K562 (cell line): ENCODE results near the gene PHYHIPL. TPM values are rescaled to one million over a fixed set of nuclear protein-coding genes. Genes with fewer than 3 reads are reported as not detected.

Experiments
- ATAC-seq: fragments of 200-7000 bp; cut with Tn5 transposase; 3 replicates; pipeline ENCODE4 v1.9.1; 2020; ENCODE audit warnings: moderate library complexity
- BruUV-seq: library from RNA; stranded (reverse); fragments of 400-500 nt; replicated peaks from 2 replicates; lab custom pipeline; 2021; lab: Mats Ljungman, UMichigan
- CTCF ChIA-PET: fragments of 300-600 bp; formaldehyde crosslinking; extraction: SDS; loops from one replicate; lab custom pipeline; 2021; ENCODE audit warnings: low intra/inter-chr PET ratio; lab: Yijun Ruan, JAX
- POLR2A ChIA-PET: fragments of 300-600, 350-650 bp; sonication (Branson Sonifier 250); formaldehyde crosslinking; extraction: SDS; loops from one replicate; lab custom pipeline; 2021; ENCODE audit warnings: antibody characterized with exemption, inconsistent platforms; lab: Yijun Ruan, JAX
- DNase-seq, 4 experiments: peaks; one replicate each; pipeline versions ENCODE4 v3.0.0 to v3.0.0-alpha.2; 2011 to 2018; ENCODE audit warnings: low spot score in 3 of 4, mixed read lengths in 3 of 4; ENCODE audit errors: extremely low read depth in 1 of 4
- FAIRE-seq: peaks from 2 replicates; lab custom pipeline; 2011; peaks lifted over from hg19 to GRCh38; lab: Jason Lieb, UNC
- H2AFZ ChIP-seq: 2 replicates; pipeline ENCODE4 v1.6.0; 2011; ENCODE audit warnings: low read depth, low read length, control low read depth, inconsistent platforms
- H3K27ac ChIP-seq: fragments of 200-600 bp; 3 replicates; pipeline ENCODE4 v1.8.0; 2011; ENCODE audit warnings: low read depth, mild to moderate bottlenecking, control low read depth, inconsistent platforms, low read length, moderate library complexity, mixed read lengths; ENCODE audit errors: extremely low read depth
- H3K27me3 ChIP-seq, 2 experiments: fragments of 300-600 bp in 1 of 2; 2 replicates in 1 of 2; 3 replicates in 1 of 2; pipeline versions ENCODE4 v1.6.0 to v1.8.0; 2011; ENCODE audit warnings: inconsistent platforms in 2 of 2, low read length in 2 of 2, mild to moderate bottlenecking in 1 of 2, mixed read lengths in 1 of 2, moderate library complexity in 1 of 2; ENCODE audit not compliant: control insufficient read depth in 2 of 2, insufficient read depth in 2 of 2
- H3K36me3 ChIP-seq: fragments of 300-600 bp; 3 replicates; pipeline ENCODE4 v1.8.0; 2011; ENCODE audit warnings: mild to moderate bottlenecking, low read length, inconsistent platforms; ENCODE audit not compliant: control insufficient read depth, insufficient read depth
- H3K4me1 ChIP-seq, 2 experiments: fragments of 200-600 bp in 1 of 2; replicated peaks in 1 of 2; 2 replicates in 1 of 2; 3 replicates in 1 of 2; pipeline versions ENCODE4 v1.5.1 to v1.8.0; 2011; ENCODE audit warnings: inconsistent platforms in 2 of 2, low read length in 2 of 2, mild to moderate bottlenecking in 1 of 2, mixed read lengths in 1 of 2, moderate library complexity in 1 of 2; ENCODE audit not compliant: control insufficient read depth in 2 of 2, insufficient read depth in 2 of 2
- H3K4me2 ChIP-seq: 2 replicates; pipeline ENCODE4 v1.6.1; 2011; ENCODE audit warnings: low read length, control low read depth, inconsistent platforms, mixed read lengths; ENCODE audit not compliant: insufficient read depth
- H3K4me3 ChIP-seq: fragments of 200-600 bp; sonication (generic), shearing (Covaris generic); 2 replicates; pipeline ENCODE4 v1.5.1; 2016; ENCODE audit warnings: control low read depth, inconsistent platforms
- H3K79me2 ChIP-seq: fragments of 200-600 bp; 3 replicates; pipeline ENCODE4 v1.8.0; 2011; ENCODE audit warnings: low read length, inconsistent platforms; ENCODE audit not compliant: control insufficient read depth, insufficient read depth
- H3K9ac ChIP-seq, 2 experiments: 2 replicates each; pipeline versions ENCODE4 v1.6.0 to v1.6.1; 2011; ENCODE audit warnings: low read depth in 2 of 2, low read length in 2 of 2, control low read depth in 1 of 2, inconsistent platforms in 1 of 2, mild to moderate bottlenecking in 1 of 2, mixed read lengths in 1 of 2; ENCODE audit not compliant: insufficient read depth in 1 of 2
- H3K9me1 ChIP-seq: one replicate; pipeline ENCODE4 v1.6.0; 2011; ENCODE audit warnings: inconsistent platforms, mild to moderate bottlenecking, low read length, moderate library complexity; ENCODE audit not compliant: control insufficient read depth, insufficient read depth
- H3K9me3 ChIP-seq: replicated peaks from 2 replicates; pipeline ENCODE4 v1.5.1; 2011; ENCODE audit warnings: low read depth, low read length, inconsistent platforms; ENCODE audit not compliant: control insufficient read depth, insufficient read depth
- H4K20me1 ChIP-seq: replicated peaks from 2 replicates; pipeline ENCODE4 v1.6.1; 2011; ENCODE audit warnings: low read length, inconsistent platforms, mixed read lengths; ENCODE audit not compliant: control insufficient read depth, insufficient read depth
- CAMTA2 ChIP-seq: fragments of 250-450 bp; sonication (Bioruptor Pico); conservative IDR thresholded peaks from 2 replicates; pipeline ENCODE4 v1.5.1; 2022
- CCAR2 ChIP-seq: fragments of 200-400 bp; formaldehyde crosslinking; IDR thresholded peaks from 2 replicates; pipeline ENCODE4 v1.6.1; 2017; ENCODE audit warnings: mild to moderate bottlenecking, low read depth, low read length
- CTBP1 ChIP-seq: fragments of 450-650 bp; IDR thresholded peaks from 2 replicates; pipeline ENCODE4 v1.6.1; 2016; ENCODE audit warnings: borderline replicate concordance
- KDM1A ChIP-seq, 2 experiments: fragments of 450-650 bp; IDR thresholded peaks; 2 replicates each; pipeline ENCODE4 v1.6.1; 2016; ENCODE audit warnings: mild to moderate bottlenecking in 2 of 2
- MAZ ChIP-seq, 2 experiments: fragments of 450-650 bp in 1 of 2; sonication (generic) in 1 of 2; formaldehyde crosslinking; IDR thresholded peaks in 1 of 2; conservative IDR thresholded peaks in 1 of 2; 2 replicates each; pipeline versions ENCODE4 v1.4.0 to v1.5.0; 2020; ENCODE audit warnings: mild to moderate bottlenecking in 1 of 2, missing genetic modification reagents in 1 of 2
- RFX5 ChIP-seq: IDR thresholded peaks from 2 replicates; pipeline ENCODE4 v1.6.1; 2011; ENCODE audit warnings: low read depth, mild to moderate bottlenecking, improper control_type of control experiment, low read length
- SLC30A9 ChIP-seq: fragments of 250-450 bp; sonication (Bioruptor Pico); IDR thresholded peaks from 2 replicates; pipeline ENCODE4 v1.8.0; 2022; ENCODE audit warnings: mild to moderate bottlenecking, moderate library complexity
- SMAD2 ChIP-seq: fragments of 150-350 bp; IDR thresholded peaks from 2 replicates; pipeline ENCODE4 v1.6.1; 2014; ENCODE audit warnings: low read depth, mild to moderate bottlenecking, low read length
- SREBF1 ChIP-seq: fragments of 150-350 bp; IDR thresholded peaks from 2 replicates; pipeline ENCODE4 v1.6.1; 2014; ENCODE audit warnings: antibody characterized with exemption, low read depth, low read length, borderline replicate concordance
- TAF1 ChIP-seq: IDR thresholded peaks from 2 replicates; pipeline ENCODE4 v1.6.1; 2011; ENCODE audit warnings: mild to moderate bottlenecking, low read length, moderate library complexity; ENCODE audit not compliant: insufficient read depth, control insufficient read depth, severe bottlenecking; ENCODE audit errors: extremely low read depth
- ZEB2 ChIP-seq: fragments of 450-650 bp; IDR thresholded peaks from 2 replicates; pipeline ENCODE4 v1.6.1; 2016
- ZFPM2 ChIP-seq: fragments of 250-450 bp; sonication (Bioruptor Pico); IDR thresholded peaks from 2 replicates; pipeline ENCODE4 v1.5.1; 2022; ENCODE audit warnings: mild to moderate bottlenecking
- ZNF224 ChIP-seq: sonication (generic); formaldehyde crosslinking; IDR thresholded peaks from 2 replicates; pipeline ENCODE4 v1.8.0; 2022; ENCODE audit warnings: mild to moderate bottlenecking, missing genetic modification reagents
- WGBS: fragments of 100-300 bp; shearing (Covaris generic); methylation state at CpG from one replicate; pipeline ENCODE4 v1.1.6; 2016; ENCODE audit warnings: low coverage, mixed read lengths; ENCODE audit not compliant: insufficient coverage; ENCODE audit errors: missing lambda C conversion rate; 5-methylcytosine and 5-hydroxymethylcytosine counted together
- in situ Hi-C: fragments of 300-500 bp; cut with MboI; formaldehyde crosslinking; loops from 4 replicates; pipeline ENCODE4 v1.15.0; 2018; ENCODE audit warnings: inconsistent platforms, mixed read lengths
- intact Hi-C: fragments of 100-400 bp; cut with micrococcal nuclease; formaldehyde crosslinking; loops from 2 replicates; pipeline ENCODE4 v1.14.2; 2022
- polyA plus RNA-seq, 8 experiments: library from polyadenylated mRNA; depleted of rRNA in 4 of 8; stranded (reverse) in 5 of 8; unstranded in 3 of 8; fragments of >200 nt; fragmentation: Nextera tagmentation in 2 of 8; fragmentation: Illumina TruSeq in 1 of 8; extraction: Ambion mirVana in 2 of 8; extraction: Trizol in 1 of 8; gene quantifications; 2 replicates each; pipeline versions ENCODE4 v1.2.1 to v1.2.3, GENCODE V29; 2011 to 2014; ENCODE audit warnings: inconsistent platforms in 1 of 8, missing spikeins in 1 of 8
- total RNA-seq, 7 experiments: library from RNA; depleted of rRNA in 6 of 7; stranded (reverse); fragments of >200 nt in 6 of 7; fragmentation: Illumina TruSeq in 2 of 7; extraction: Trizol in 2 of 7; gene quantifications; 2 replicates each; pipeline versions ENCODE4 v1.2.1 to v1.2.3, GENCODE V29; 2011 to 2021; ENCODE audit warnings: low replicate concordance in 1 of 7
- TF ChIP-seq, protein P1 (sequence below): sonication (generic); formaldehyde crosslinking; IDR thresholded peaks from 2 replicates; pipeline ENCODE4 v1.8.0; 2022; ENCODE audit warnings: missing genetic modification reagents, mild to moderate bottlenecking, moderate library complexity, borderline replicate concordance

The PHYHIPL gene
- total and polyA plus RNA-seq, 9 of the 15 experiments (the other 6 are each of a cell fraction or from before 2014, with no cell fraction given), result not detected

- no peak for DNase-seq
- Histone ChIP-seq H3K27me3 (no peaks in the 10 kb centered on the region), H3K4me1 (no peaks in the 10 kb centered on the region), H3K9me1 (no peaks in the 10 kb centered on the region), H3K9me3 (no peaks in the 10 kb centered on the region; the same call in 1 of the 2 replicates), H2AFZ (no peak overlapping the region), H3K79me2 (no peaks in the 10 kb centered on the region), H4K20me1 (no peaks in the 10 kb centered on the region), H3K36me3 (no peaks in the 10 kb centered on the region), H3K27ac (no peak overlapping the region), H3K4me2 (no peak overlapping the region), H3K9ac (no peak overlapping the region), H3K4me3 (no peak overlapping the region)
- no peak for ATAC-seq
- WGBS, result 0% methylated on average over 1 of the region's 1 CpG
- no peak for FAIRE-seq
- TF ChIP-seq ZFPM2, result no peak
- TF ChIP-seq TAF1, result no peak
- TF ChIP-seq, protein P1, sequence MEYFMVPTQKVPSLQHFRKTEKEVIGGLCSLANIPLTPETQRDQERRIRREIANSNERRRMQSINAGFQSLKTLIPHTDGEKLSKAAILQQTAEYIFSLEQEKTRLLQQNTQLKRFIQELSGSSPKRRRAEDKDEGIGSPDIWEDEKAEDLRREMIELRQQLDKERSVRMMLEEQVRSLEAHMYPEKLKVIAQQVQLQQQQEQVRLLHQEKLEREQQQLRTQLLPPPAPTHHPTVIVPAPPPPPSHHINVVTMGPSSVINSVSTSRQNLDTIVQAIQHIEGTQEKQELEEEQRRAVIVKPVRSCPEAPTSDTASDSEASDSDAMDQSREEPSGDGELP (CRISPR knock-in tag), result no peak
- no peak for TF ChIP-seq SREBF1
- no peak for TF ChIP-seq SLC30A9 (CRISPR knock-in tag)
- TF ChIP-seq RFX5, result no peak
- no peak for TF ChIP-seq ZNF224 (CRISPR knock-in tag)
- TF ChIP-seq CTBP1, result no peak
- TF ChIP-seq CAMTA2, result no peak
- no peak for TF ChIP-seq ZEB2
- TF ChIP-seq MAZ (CRISPR knock-in tag; conservative IDR thresholded peaks at IDR 0.05 in 1 of 2, IDR thresholded peaks at IDR 0.05 in 1 of 2), result no peak
- no peak for TF ChIP-seq KDM1A (IDR thresholded peaks at IDR 0.05)
- no peak for TF ChIP-seq SMAD2
- no peak for TF ChIP-seq CCAR2
- intact Hi-C loops, result no loop called here
- CTCF ChIA-PET, result no interaction called here
- POLR2A ChIA-PET, result no interaction called here
- in situ Hi-C loops, result no loop called here
- BruUV-seq, result no TSS peak
These were observed 48.5 kb upstream of the PHYHIPL start for GRCh38 chr10:59127991-59128390.
